GM19397 (cell line): Measurements from ENCODE around the gene PPFIA4.

Source experiments
- ATAC-seq: cut with Tn5 transposase; IDR thresholded peaks from one replicate; pipeline ENCODE4 v1.9.1; 2021; ENCODE audit warnings: mild to moderate bottlenecking, moderate library complexity; ENCODE audit not compliant: unreplicated experiment

Gene PPFIA4

GRCh38 chr1:203098445-203098844 lies 72.2 kb downstream of the PPFIA4 start:
- ATAC-seq = no peak

DNA sequence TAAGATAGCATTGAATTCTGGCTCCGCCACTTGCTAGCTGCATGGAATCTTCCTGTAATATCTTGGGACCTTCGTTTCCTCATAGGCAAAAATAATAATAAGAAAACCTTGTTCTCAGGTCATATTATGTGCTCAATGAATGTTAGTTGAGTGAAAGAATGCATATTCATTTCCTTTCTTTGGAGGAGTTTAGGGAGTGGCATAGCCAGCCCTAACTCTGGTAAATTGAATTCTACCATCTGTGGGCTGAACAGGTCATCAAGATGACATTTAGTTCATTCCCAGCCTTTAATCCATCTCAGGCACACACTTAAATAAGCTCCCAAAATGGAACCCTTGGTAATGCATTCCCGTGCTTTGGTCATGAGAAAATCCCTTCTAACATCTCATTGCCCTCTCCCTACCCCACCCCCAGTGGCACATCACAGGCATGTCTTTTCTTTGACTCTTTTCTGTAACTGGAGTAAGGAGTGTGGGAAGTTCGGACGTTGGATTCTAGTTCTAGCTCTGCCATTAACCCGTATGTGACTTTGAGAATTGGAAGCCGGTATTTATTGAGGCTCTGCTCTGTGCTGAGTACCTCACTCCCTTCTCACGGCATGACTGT lies 72.7 kb downstream of the PPFIA4 start:
- no peak for ATAC-seq

- ATAC-seq = no peak
These were observed 73.7 kb downstream of the PPFIA4 start for GRCh38 chr1:203099805-203100515.

DNA sequence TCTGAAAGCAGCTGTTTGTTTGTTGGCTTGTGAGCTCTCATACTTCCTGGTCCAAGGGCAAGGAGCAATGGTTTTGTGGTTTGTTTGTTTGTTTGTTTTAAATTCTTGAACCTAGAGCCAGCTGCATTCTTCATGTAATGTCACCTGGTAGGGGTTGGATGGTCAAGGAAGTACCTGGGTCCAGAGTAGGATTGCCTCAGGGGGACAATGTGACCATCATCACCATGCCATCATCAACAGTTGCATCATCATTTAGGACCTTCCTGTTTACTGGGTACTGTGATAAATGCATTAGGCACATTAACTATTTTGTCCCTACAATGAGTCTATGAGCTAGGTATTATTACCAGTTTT lies 74.2 kb downstream of the PPFIA4 start:
- no peak for ATAC-seq

- ATAC-seq = no peak
These were observed 75.7 kb downstream of the PPFIA4 start for GRCh38 chr1:203101813-203102634.

GRCh38 chr1:203103216-203103615 lies 76.9 kb downstream of the PPFIA4 start:
- no peak for ATAC-seq

- ATAC-seq = no peak
These were observed 77.7 kb downstream of the PPFIA4 start for GRCh38 chr1:203103829-203104495.

- no peak for ATAC-seq
These were observed 78.6 kb downstream of the PPFIA4 start for GRCh38 chr1:203104789-203105390.

GRCh38 chr1:203112475-203112874 lies 86.2 kb downstream of the PPFIA4 start:
- ATAC-seq = no peak

- ATAC-seq = no peak
These were observed 87.0 kb downstream of the PPFIA4 start for GRCh38 chr1:203113308-203113707.

DNA sequence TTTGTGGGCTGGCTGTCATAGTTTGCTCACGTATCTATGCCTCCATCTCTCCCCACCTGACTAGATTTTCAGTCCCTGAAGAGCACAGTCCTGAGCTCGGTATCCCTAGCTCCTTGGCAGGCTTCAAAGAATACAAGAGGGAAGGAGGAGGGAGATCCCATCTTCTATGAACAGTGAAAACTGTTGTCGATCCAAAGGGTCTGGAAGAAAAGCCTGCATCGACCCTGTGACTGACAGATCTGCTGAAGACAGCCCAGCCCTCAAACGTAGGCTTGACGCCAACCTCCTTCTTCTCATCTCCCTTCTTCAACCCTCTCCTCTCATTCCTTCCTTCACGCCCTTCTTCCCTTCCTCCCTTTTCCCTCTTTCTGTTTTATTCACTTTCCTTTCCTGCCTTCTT lies 87.9 kb downstream of the PPFIA4 start:
- no peak for ATAC-seq

DNA sequence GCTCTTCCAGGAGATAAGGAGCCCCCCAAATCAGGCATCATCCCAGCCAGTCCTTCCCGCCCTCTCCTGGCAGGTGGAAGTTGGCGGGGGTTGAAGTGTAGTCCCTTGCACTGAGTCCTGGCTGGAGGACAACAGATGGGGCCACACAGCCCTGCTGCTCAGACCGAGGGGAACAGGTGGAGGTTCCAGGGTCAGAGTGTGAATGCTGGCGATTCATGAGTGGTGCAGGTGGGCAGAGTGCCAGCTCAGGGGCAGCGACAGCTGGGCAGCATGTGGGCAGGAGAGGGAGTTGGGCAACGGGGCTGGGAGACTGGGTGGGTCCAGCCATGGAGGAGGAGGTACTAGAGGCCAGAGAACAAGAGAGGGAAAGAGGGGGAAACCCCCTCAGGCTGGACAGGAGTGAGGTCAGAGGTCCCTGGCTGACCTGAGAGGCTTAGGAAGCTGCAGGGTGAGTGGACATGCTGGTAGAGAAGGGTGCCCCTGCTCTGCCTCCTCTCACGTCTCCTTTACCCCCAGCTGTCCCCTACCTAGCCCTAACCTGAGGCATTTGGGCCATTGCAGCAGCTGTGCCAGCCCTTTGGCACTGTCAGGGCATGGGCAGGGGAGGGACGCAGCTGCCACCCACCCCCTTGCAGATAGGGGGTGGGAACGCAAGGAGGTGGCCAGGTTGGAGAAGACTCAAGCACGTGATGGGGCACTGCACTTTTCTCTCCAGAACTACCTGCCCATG lies 90.0 kb downstream of the PPFIA4 start:
- no peak for ATAC-seq

- ATAC-seq = no peak
These were observed 91.6 kb downstream of the PPFIA4 start for GRCh38 chr1:203117611-203118575.

DNA sequence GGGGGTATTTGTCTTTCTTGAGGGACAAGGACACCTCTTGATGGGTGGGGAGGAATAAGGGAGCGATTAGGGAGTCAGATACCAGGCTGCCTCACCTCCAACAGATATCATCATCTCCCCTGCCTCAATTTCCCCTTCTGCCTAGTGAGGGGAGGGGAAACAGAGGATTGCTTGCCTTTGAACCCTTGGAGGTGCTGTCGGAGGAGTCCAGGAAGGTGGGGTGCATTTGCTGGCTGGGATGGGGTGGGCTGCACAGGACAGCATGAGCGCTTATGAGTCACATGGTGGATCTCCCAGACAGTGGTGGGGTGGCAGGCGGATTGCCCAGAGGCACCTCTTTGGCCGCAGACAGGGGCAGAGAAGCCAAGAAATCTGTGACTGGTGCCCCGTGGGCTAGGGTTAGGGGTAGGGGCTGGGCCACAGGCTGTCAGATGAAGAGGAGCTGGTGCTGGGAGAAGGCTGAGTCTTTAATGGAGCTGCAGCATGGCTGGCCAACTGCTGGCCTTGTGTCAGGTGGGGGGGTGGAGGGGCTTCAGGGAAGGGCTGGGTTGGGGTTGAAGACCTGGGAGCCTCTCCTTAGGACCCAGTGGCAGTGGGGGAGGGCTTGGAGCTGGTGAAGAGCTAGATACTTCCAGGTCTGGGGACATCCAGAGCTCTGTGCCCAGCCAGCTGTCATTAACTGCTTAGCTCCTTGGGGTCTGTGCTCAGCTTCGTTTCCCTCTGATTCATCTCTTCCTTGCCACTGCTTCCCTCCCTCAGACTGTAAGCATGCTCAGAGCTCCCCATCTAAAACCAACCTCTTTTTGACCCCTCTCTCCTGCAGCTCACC lies 94.2 kb downstream of the PPFIA4 start:
- no peak for ATAC-seq

DNA sequence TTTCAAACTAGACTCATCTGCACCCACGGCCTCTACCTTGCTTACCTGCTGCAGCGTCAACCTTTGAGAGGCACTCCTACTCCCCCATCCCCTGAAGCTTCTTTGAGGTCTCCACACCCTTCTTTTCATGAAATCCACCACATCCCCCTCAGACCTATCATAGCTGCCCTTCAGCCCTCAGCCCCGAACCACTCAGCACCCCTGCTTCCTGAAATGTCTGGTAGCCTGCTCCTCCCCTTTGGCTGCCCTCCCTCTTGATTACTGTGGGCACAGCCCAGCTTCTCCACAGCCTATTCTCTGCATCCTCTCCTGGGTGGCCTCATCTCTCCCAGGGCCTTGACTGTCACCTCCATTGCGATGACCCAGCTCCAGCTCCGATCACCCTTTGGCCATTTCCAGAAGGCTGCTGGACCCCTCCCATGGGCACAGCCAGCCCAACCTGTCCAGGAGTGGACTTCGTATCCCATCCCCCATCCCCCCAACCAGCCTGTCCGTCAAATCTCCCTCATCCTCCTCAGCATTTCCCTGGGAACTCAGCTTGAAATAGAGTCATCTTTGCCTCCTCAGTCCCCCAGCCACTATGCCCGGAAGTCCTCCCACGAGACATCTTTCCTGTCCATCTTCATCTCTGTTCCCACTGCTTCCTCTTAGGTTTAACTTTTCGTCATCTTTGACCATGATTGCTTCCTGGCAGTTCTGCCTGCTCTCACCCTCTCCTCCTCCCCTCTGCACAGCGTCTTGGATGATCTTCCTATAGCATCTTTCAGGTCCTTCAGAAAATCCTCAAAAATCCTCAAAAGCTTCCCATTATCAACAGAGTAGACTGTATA lies 95.1 kb downstream of the PPFIA4 start:
- ATAC-seq = no peak

DNA sequence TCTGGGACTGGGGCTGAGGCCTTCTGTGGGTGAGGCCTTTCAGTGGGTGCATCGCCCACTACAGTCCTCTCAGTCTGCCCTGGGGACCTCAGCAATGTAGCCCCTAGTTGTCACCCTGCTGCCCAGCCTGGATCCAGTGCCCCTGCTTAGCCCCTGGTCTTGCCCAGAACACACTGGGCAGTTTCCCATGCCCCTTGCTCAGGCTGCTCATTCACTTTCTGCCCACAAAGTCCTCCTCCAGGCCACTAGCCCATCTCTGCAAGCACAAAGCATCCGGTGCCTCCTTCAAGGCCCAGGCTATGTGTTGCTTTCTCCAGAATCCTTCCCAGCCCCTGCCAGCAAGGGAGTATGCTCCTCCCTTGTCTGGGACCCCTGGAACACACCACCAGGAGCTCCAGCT lies 95.9 kb downstream of the PPFIA4 start:
- no peak for ATAC-seq

GRCh38 chr1:203124011-203124410 lies 97.7 kb downstream of the PPFIA4 start:
- no peak for ATAC-seq
